ENCODE data around the gene CDH3. TPM values are rescaled to one million over a fixed set of nuclear protein-coding genes. Genes with fewer than 3 reads are reported as not detected.
A peak's percentile ranks its signal among the peaks of the same experiment; 100 is the strongest.

The CDH3 gene
- total and polyA plus RNA-seq, 2 experiments from 2014 or later: 62.4 to 77.6 TPM

DNA sequence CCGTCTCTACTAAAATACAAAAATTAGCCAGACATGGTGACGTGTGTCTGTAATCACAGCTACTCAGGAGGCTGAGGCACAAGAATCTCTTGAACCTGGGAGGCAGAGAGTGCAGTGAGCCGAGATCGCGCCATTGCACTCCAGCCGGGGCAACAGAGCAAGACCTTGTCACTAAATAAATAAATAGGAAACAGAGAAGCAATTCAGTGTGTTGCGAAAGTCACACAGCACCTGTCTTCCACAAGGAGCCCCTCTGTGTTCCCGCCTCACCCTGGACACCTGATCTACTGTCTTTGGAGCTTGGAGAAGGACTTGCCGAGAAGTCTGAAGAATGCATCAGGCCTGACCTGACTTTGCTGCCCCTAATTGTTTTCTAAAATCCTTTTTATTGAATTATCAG, 88.5 kb downstream of the CDH3 start:
- no peaks in the 10 kb centered on the region for H3K27me3 ChIP-seq
- H3K4me1 ChIP-seq (ENCODE audit: insufficient read depth): peaks cover 13% of the 10 kb centered on the region
- H3K79me2 ChIP-seq: peaks cover 11% of the 10 kb centered on the region
- no peak overlapping the region for H2AFZ ChIP-seq
- H3K27ac ChIP-seq: no peak overlapping the region
- H4K20me1 ChIP-seq (ENCODE audit: insufficient read depth, poor library complexity, severe bottlenecking): no peaks in the 10 kb centered on the region
- H3K36me3 ChIP-seq (replicated peaks; ENCODE audit: insufficient read depth, low read depth): no peaks in the 10 kb centered on the region
- H3K4me3 ChIP-seq: no peak overlapping the region
- no peaks in the 10 kb centered on the region for H3K9me3 ChIP-seq (ENCODE audit: low read depth)
- 95% methylated on average over 9 of the region's 9 CpGs for WGBS (ENCODE audit: low lambda C conversion rate, missing lambda C conversion rate)
- no peak for TF ChIP-seq EZH2phosphoT487 (IDR thresholded peaks at IDR 0.05; ENCODE audit: low read depth, severe bottlenecking, unreplicated experiment)
- no peak for TF ChIP-seq EZH2 (IDR thresholded peaks at IDR 0.05; ENCODE audit: borderline replicate concordance)
- no peak for TF ChIP-seq CTCF (IDR thresholded peaks at IDR 0.05; ENCODE audit: poor library complexity)
- no peak for DNase-seq (ENCODE audit: low spot score)
- no peaks in the 10 kb centered on the region for H3K9me2 ChIP-seq (replicated peaks; ENCODE audit: insufficient read depth)
- H3K4me2 ChIP-seq: no peak overlapping the region

GRCh38 chr16:68734782-68735181, 89.7 kb downstream of the CDH3 start:
- Histone ChIP-seq H3K79me2 (peaks cover 11% of the 10 kb centered on the region), H3K9me2 (replicated peaks; ENCODE audit: insufficient read depth) (no peaks in the 10 kb centered on the region), H3K27me3 (no peaks in the 10 kb centered on the region), H3K9me3 (ENCODE audit: low read depth) (no peaks in the 10 kb centered on the region), H3K27ac (no peak overlapping the region), H2AFZ (no peak overlapping the region), H4K20me1 (ENCODE audit: insufficient read depth, poor library complexity, severe bottlenecking) (no peaks in the 10 kb centered on the region), H3K4me3 (no peak overlapping the region), H3K4me1 (ENCODE audit: insufficient read depth) (peaks cover 17% of the 10 kb centered on the region), H3K36me3 (replicated peaks; ENCODE audit: insufficient read depth, low read depth) (no peaks in the 10 kb centered on the region), H3K4me2 (no peak overlapping the region)
- TF ChIP-seq EZH2phosphoT487 (IDR thresholded peaks at IDR 0.05; ENCODE audit: low read depth, severe bottlenecking, unreplicated experiment) (no peak), EZH2 (IDR thresholded peaks at IDR 0.05; ENCODE audit: borderline replicate concordance) (no peak), CTCF (IDR thresholded peaks at IDR 0.05; ENCODE audit: poor library complexity) (no peak)
- 97% methylated on average over 2 of the region's 2 CpGs for WGBS (ENCODE audit: low lambda C conversion rate, missing lambda C conversion rate)
- no peak for DNase-seq (ENCODE audit: low spot score)

DNA sequence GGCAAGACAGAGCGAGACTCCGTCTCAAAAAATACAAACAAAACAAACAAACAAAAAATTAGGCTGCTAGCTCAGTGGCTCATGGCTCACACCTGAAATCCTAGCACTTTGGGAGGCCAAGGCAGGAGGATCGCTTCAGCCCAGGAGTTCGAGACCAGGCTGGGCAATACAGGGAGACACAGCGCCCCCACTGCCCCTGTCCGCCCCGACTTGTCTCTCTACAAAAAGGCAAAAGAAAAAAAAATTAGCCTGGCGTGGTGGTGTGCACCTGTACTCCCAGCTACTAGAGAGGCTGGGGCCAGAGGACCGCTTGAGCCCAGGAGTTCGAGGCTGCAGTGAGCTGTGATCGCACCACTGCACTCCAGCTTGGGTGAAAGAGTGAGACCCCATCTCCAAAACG, 91.5 kb downstream of the CDH3 start:
- H3K4me3 ChIP-seq: no peak overlapping the region
- peak overlapping the region; percentile 86 for H3K4me2 ChIP-seq

More for the DNA sequence above, 91.5 kb downstream of the CDH3 start:
- Histone ChIP-seq H3K79me2 (peaks cover 21% of the 10 kb centered on the region), H3K36me3 (replicated peaks; ENCODE audit: insufficient read depth, low read depth) (no peaks in the 10 kb centered on the region), H3K27me3 (no peaks in the 10 kb centered on the region), H4K20me1 (ENCODE audit: insufficient read depth, poor library complexity, severe bottlenecking) (no peaks in the 10 kb centered on the region), H3K27ac (no peak overlapping the region), H3K4me1 (ENCODE audit: insufficient read depth) (peaks cover 26% of the 10 kb centered on the region), H2AFZ (no peak overlapping the region), H3K9me3 (ENCODE audit: low read depth) (no peaks in the 10 kb centered on the region), H3K9me2 (replicated peaks; ENCODE audit: insufficient read depth) (no peaks in the 10 kb centered on the region)
- DNase-seq (ENCODE audit: low spot score): no peak
- TF ChIP-seq EZH2 (IDR thresholded peaks at IDR 0.05; ENCODE audit: borderline replicate concordance) (no peak), EZH2phosphoT487 (IDR thresholded peaks at IDR 0.05; ENCODE audit: low read depth, severe bottlenecking, unreplicated experiment) (no peak), CTCF (IDR thresholded peaks at IDR 0.05; ENCODE audit: poor library complexity) (no peak)
- 92% methylated on average over 12 of the region's 12 CpGs for WGBS (ENCODE audit: low lambda C conversion rate, missing lambda C conversion rate)

Data from hepatocyte (in vitro differentiated cells).